GM19238 (cell line): ENCODE measurements around the gene GMDS.

Experiments
- DNase-seq: peaks from one replicate; pipeline ENCODE4 v3.0.0; 2011; ENCODE audit warnings: low spot score; ENCODE audit not compliant: insufficient read length

The GMDS gene

GRCh38 chr6:1947922-1948321, 297.5 kb downstream of the GMDS start:
- no peak for DNase-seq

DNA sequence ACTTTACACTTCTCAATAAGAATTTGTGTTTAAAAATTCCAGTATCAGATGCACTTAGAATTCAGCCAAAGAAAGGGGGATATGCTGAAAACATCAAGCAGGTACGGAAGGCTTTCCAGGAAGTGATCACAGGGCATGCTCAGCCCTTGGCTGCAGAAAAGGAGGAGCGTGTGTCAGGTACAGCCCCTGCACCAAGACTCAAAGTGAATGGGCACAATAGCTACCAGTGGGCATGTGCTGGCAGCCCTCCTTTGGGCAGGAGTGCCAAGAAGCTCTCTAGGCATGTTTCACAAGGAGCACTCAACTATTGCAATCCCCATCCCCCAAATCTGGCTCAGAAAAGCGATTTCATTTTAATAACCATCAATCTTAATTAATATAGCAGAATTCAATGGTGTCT, 298.8 kb downstream of the GMDS start:
- no peak for DNase-seq

DNA sequence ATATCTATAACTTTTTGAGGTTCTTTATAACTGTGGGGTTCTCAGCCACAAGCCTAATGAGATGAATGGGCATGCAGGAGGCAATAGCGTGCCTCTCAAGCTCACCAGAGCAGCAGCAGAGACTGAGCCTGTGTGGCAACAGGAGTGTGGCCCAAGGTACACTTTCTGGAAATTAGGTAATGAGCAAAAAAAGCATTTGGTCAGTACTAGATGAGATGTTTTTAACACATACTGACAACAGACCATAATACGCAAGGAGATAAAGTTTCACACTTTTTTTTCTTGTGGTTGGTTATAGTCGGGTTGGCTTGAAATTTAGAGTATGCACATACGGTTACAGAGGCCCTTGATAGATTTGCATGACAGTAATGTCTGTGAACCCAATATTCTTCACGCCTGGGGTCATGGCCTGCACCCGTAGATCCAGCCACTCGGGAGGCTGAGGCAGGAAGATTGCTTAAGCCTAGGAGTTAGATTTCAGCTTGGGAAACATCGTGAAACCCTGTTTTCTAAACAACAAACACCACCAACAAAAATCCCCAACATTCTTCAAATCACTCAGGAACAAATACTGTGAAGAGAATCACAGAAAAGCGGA, 300.1 kb downstream of the GMDS start:
- DNase-seq, result no peak

DNA sequence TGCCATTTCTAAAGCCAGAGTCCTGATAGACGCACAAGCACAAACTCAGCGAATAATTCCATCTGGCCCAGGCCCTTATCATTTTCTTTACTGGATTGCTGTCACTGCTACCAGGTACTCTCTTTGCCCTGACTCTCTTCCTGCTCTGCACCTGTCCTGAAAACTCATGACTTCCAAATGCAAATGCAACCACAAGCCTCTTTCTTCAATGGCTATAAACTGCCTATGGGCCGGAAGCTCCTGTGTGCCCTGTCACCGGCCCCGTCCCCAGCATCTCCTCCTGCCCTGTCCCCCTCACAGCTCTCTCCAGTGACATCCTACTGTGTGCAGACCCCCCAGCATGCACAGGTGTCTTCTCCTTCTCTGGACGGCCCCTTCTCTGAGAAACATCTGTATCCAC, 302.6 kb downstream of the GMDS start:
- DNase-seq, result no peak

DNA sequence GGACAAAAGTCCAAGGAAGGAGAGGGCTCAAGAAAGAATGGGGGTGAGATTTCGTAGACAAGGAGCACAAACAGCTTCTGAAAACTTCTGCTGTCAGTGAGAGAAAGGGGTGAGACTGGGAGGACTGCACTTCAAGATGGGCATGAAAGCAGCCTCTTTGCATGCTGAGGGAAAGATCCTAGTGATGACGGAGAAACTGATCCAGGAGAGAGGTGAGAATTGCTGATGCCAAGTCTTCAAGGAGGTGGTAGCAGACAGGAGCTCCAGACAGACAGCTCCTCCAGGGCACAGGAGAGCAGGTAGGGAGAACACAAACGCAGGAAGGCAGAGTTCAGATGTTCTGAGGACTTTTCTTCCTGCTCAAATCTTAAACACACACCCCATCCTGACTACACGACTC, 303.9 kb downstream of the GMDS start:
- DNase-seq, result no peak

DNA sequence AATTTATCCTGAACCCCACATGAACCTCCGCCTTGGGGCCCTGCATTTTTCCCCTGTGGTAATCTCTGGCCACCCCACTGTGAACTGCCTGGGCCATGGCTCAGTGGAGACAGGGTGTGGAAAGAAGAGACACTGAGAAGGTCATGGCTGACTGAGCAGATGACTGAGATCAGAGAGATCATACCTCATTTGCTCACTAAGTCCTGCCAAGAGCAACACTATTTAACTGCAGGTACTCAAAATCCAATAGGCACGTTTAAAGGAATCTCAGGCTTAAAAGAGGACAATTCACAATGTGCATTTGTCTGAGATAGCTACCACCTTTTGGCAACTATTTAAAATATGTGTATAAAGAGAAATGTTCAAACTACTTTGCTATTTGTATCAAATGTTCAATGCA, 305.0 kb downstream of the GMDS start:
- DNase-seq, result peak; percentile 15

GRCh38 chr6:1933292-1933691, 312.1 kb downstream of the GMDS start:
- DNase-seq, result no peak

DNA sequence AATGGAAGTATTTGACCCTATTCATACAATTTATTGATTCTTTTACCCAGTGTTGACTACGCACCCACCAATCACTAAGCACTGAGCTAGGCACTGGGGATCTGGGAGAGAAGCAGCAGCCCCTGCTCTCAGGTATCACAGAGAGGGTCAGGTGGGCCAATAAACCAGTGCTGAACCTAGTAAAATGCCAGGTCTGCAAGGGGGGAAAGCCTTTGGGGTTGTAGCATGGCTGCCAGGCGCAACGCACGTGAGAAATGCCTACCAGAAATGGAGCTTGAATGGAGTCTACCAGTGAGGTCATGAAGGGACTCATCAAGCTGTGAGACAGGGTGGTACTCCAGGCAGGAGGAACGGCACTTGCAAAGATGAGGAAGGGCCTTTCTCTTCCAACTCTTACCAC, 313.6 kb downstream of the GMDS start:
- DNase-seq, result no peak

DNA sequence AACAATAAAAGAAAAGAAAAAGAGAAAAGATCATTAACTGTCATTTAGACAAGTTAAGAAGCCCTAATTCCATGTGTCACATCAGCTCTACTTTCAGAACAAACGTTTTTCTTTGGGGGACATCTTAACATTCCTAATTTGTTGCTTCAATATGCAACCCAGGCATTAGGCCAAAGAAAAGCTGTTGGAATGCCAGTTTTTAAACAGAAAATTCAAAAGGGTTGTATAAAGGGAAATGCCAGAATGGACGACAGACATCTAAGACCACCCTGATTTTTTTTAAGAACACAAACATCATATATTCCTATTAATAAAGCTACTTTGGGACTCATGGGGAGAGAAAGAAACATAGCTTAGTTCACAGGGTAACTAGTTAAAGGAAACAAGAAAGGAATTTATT, 315.0 kb downstream of the GMDS start:
- DNase-seq, result no peak

GRCh38 chr6:1929931-1930330, 315.5 kb downstream of the GMDS start:
- DNase-seq, result no peak

DNA sequence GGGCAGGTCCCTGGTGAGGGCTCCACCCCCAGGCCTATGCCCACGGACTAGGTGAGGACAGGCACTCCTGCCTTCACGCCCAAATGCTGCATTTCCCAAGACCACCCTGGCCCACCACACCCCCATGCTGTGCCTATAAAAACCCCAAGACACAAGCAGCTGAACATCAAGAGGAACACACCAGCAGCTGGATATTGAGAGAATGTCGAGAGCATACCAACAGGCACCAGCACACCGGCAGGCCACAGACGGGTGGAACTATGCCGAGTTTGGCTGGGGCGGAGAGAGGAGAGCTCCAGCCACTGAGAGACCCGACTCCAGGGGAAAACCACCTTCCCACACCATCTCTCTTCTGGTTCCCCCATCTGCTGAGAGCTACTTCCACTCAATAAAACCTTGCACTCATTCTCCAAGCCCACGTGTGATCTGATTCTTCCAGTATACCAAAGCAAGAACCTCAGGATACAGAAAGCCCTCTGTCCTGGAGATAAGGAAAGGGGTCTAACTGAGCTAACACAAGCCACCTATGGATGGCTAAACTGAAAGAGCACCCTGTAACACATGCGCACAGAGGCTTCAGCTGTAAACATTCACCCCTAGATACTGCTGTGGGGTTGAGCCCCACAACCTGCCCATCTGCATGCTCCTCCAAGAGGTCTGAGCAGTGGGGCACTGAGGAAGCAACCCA, 319.5 kb downstream of the GMDS start:
- no peak for DNase-seq

DNA sequence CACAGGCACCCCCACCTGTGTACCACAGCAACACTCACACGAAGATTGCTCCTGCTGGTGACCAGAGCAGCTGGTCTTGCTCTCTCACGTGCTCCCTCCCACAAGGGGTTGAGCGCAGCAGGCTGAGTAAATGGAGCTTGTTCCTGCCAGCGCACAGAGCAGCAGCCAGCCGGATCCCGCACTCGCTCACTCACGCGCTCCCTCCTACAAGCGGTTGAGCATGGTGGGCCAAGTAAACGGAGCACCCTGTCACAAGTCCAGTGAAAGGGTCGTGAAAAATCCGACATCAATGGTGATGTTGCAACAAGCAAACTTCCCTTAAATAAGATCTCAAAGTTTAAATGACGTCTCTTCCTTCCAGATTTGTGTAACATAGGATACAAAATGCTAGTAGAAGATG, 322.0 kb downstream of the GMDS start:
- no peak for DNase-seq

DNA sequence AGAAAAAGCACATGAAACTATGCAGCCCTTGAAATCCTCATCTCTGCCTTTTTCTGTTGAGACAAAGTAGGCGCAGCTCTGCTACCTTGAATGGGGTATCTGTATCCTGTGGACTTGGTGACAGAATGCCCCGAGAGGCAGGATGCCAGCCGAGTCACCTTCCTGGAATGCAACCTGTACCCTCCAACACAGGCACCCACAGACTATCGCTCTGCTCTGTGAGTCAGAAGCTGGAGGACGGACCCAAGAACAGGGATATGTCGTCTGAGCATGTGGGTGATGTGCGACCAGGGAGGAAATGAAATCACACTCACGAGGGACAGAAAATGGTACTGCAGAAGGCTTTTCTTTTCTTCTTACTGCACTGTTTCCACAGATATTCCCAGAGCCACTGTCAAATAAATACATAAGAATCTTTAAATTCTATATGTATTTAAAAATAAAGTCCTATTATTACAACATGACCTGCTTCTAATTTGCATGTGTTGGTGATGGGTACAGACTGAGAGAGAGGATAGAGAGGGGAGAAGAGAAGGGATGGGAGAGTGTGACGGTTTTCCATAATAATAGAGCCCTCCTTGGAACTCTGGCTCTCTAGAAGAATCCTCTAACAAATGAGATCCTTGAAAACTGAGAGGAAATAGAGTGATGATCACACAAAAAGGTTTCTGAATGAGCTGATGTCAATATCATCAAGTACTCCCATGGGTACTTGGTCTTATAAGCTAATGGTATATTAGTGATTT, 327.6 kb downstream of the GMDS start:
- no peak for DNase-seq

- no peak for DNase-seq
These were observed 328.9 kb downstream of the GMDS start for GRCh38 chr6:1916334-1917070.

DNA sequence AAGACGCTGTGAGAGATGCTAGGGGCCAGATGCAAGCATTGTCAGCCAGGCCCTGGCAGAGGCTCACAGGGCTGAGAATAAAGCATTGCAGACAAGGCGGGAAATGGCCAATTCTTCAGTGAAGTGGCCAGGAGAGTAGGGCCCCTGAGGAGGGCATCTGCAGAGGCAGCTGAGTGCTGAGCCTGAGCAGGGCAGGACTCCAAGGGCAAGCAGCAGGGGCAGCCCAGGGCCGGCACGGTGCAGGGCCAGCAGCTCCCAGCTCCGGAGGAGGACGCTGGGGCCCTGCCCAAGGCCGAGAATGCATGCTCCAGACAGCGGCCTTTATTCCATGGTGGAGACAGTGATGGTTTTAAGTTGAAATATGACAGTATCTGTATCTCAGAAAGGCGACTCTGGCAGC, 330.2 kb downstream of the GMDS start:
- no peak for DNase-seq

DNA sequence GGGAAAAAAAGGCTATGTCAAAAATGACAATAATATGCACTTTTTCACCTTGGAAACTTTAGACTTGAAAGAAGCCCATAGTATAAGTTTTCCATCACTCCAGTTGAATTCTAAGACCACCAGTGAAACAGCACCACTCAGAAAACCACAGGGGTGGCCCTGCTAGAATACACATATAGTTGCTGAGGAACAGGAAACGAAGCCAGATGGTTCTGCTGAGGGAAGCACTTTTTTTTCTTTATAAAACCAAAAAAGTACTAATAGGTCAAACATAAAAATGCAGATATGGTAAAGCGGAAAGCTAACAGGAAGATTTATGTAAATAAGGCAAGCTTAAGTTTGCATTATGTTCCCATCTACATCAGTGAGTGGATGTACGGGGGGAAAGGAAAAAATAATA, 331.8 kb downstream of the GMDS start:
- DNase-seq, result no peak

- DNase-seq, result no peak
These were observed 332.7 kb downstream of the GMDS start for GRCh38 chr6:1912731-1913130.

- DNase-seq, result no peak
These were observed 333.9 kb downstream of the GMDS start for GRCh38 chr6:1911474-1911873.

GRCh38 chr6:1910621-1911407, 334.6 kb downstream of the GMDS start:
- DNase-seq, result no peak

GRCh38 chr6:1908784-1909183, 336.6 kb downstream of the GMDS start:
- DNase-seq, result no peak

GRCh38 chr6:1906609-1907008, 338.8 kb downstream of the GMDS start:
- DNase-seq, result no peak
